C4-2B (cell line): ENCODE results near the gene DHX58.

Source experiments
- ZFX ChIP-seq: fragments of 450-650 bp; IDR thresholded peaks from 2 replicates; pipeline ENCODE4 v1.6.1; 2017
- TF ChIP-seq, protein P1 (sequence below): fragments of 450-650 bp; conservative IDR thresholded peaks from 2 replicates; pipeline ENCODE4 v1.5.1; 2017; ENCODE audit warnings: mild to moderate bottlenecking

DNA sequence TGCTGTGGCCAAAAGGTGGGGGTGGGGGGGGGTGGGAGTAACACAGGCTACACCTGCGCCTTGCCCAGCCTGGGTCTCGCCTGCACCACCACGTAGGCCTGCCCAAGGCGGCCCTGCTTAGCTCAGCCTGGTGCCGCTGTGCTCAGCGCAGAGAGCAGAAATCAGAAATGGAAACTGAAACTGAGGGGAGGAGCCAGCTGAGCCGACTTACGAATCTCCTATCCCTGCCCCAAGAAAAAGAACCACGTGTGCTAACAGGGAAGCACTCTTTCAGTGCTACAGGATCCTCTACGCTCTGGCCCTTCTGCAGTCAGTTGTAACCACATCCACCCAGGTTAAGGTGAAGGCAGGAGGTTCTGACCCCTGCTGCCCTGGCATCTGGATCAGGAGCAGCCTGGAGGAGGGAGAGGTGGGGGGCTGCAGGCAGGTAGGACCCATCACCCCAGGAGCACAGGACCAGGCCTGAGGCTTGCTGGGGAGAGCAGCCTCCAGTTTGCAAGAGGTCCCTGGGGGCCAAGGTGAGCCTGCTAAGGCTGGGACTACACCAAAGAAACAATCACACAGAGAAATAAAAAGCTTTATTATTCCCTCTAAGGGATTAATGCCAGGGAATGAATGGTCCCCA lies at the start of gene DHX58:
- TF ChIP-seq, protein P1, sequence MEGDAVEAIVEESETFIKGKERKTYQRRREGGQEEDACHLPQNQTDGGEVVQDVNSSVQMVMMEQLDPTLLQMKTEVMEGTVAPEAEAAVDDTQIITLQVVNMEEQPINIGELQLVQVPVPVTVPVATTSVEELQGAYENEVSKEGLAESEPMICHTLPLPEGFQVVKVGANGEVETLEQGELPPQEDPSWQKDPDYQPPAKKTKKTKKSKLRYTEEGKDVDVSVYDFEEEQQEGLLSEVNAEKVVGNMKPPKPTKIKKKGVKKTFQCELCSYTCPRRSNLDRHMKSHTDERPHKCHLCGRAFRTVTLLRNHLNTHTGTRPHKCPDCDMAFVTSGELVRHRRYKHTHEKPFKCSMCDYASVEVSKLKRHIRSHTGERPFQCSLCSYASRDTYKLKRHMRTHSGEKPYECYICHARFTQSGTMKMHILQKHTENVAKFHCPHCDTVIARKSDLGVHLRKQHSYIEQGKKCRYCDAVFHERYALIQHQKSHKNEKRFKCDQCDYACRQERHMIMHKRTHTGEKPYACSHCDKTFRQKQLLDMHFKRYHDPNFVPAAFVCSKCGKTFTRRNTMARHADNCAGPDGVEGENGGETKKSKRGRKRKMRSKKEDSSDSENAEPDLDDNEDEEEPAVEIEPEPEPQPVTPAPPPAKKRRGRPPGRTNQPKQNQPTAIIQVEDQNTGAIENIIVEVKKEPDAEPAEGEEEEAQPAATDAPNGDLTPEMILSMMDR: no peak
- TF ChIP-seq ZFX: no peak
